Dendritic cell treated with granulocyte-macrophage colony-stimulating factor and Interleukin-4, amounts not matched to agents 40 ng/mL and 50 ng/mL, for 4 days (primary cell): ENCODE results near the gene TMEM219.

ENCODE experiments used
- H3K27ac Mint-ChIP-seq: one replicate; pipeline ENCODE4 v1.8.0; 2022; ENCODE audit warnings: mild to moderate bottlenecking, mixed read lengths
- H3K27me3 Mint-ChIP-seq: one replicate; pipeline ENCODE4 v1.8.0; 2022; ENCODE audit warnings: mild to moderate bottlenecking, mixed read lengths
- H3K36me3 Mint-ChIP-seq: one replicate; pipeline ENCODE4 v1.8.0; 2022; ENCODE audit warnings: low read depth, mixed read lengths
- H3K4me1 Mint-ChIP-seq: one replicate; pipeline ENCODE4 v1.8.0; 2022; ENCODE audit warnings: low read depth, mixed read lengths
- H3K4me3 Mint-ChIP-seq: one replicate; pipeline ENCODE4 v1.8.0; 2022; ENCODE audit warnings: mild to moderate bottlenecking, moderate library complexity, mixed read lengths
- H3K9me3 Mint-ChIP-seq: one replicate; pipeline ENCODE4 v1.8.0; 2022; ENCODE audit warnings: mixed read lengths
- intact Hi-C: fragments of 100-400 bp; cut with micrococcal nuclease; formaldehyde crosslinking; loops from one replicate; pipeline ENCODE4 v1.15.0; 2022

TMEM219 gene

DNA sequence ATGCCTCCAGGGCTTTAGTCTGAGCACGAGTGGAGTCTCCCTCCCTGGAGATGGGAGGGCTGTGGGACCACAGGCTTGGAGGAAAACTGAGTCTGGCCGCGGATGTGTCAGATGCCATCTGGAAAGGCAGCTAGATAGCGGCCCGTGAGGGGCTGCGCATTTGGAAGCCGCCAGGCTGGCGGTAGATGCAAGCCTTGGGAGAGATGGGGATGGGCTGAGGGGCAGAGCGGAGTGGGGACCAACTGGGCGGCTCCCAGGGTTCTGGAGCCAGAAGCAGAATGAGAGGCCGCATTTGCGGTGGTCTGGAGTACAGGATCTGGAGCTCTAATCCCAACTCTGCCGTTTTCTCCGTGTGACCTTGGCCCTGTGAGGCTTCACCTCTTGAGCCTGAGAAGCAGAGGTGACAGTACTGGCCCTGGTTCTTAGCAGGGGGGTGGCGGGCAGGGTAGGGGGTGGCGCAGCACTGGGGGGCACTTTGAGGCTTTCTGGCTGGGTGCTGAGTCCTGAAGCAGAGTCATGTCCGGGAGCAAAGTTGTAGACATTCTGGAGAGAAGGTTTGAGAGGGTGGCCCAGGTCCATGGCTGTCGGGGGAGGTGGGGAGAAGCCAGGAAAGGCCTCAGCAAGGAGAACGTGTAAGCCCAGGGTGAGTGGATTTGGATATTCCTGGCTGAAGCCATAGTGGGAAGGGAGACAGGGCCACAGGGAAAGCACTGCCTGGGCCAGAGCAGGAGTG lies 40.9 kb downstream of the TMEM219 start:
- intact Hi-C loops = loop anchor here (10.0 kb wide), 1 partner anchor 88 kb away; no protein-coding TSS in a partner anchor
- Mint-ChIP-seq H3K27ac (no peak overlapping the region), H3K4me3 (no peak overlapping the region), H3K36me3 (peaks cover 75% of the 10 kb centered on the region), H3K27me3 (peaks cover 3% of the 10 kb centered on the region), H3K4me1 (peaks cover 5% of the 10 kb centered on the region), H3K9me3 (no peaks in the 10 kb centered on the region)

DNA sequence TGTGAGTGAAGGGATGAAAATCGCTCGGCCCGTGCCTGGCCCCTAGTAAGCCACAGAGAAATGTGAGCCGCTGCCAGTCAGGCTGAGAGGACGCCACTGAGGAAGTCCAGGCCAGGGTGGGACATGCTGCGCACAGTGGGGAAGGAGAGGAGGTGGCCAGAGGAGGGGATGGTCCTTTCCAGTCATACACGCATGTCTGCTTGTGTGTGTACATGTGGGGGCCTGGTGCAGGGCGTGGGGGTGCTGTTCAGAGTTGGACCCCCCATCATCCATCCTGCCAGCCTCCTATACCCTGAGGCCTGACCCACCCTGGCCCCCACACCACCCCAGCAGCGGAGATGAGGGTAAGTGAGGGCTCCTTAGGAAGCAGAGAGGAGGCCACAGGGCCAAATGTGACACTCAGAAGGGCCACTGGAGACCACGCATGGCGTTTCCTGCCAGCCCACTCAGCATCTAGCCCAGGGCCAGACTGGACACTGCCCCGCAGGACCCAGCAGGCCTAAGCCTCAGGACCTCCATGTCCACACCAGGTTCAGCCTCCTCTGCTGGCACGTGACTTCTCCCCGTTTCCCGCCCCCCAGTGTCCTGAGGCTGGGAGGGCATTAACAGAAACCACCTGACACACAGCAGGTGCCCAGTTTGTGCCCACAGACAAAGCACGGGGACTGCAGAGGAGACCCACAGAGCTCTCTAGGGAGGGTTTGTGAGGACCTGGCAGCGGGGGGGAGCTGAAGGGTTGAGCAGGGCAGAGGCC lies 42.0 kb downstream of the TMEM219 start:
- peaks cover 5% of the 10 kb centered on the region for H3K4me1 Mint-ChIP-seq
- H3K27me3 Mint-ChIP-seq = peaks cover 13% of the 10 kb centered on the region
- intact Hi-C loops = loop anchor here (10.0 kb wide), 1 partner anchor 89 kb away; no protein-coding TSS in a partner anchor
- H3K27ac Mint-ChIP-seq = no peak overlapping the region
- H3K4me3 Mint-ChIP-seq = no peak overlapping the region
- H3K9me3 Mint-ChIP-seq = no peaks in the 10 kb centered on the region
- H3K36me3 Mint-ChIP-seq = peaks cover 64% of the 10 kb centered on the region

DNA sequence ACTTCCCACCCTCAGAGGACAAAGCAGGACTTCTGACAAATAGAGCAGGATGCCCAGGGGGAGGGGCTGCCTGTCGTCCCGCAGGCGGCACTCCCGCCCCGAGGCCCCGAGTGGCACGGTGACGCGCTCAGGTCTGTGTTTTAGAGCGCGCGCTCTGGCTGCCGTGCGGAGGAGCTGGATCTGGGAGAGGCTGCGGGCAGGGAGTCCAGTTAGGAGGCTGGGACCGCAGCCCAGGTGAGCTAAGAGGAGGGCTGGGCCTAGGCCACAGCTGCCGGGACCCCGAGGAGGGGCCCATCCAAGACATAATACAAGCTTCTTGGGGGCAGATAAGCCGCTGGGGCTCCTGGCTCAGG lies 42.5 kb downstream of the TMEM219 start:
- peaks cover 59% of the 10 kb centered on the region for H3K36me3 Mint-ChIP-seq
- intact Hi-C loops = loop anchor here (10.0 kb wide), 1 partner anchor 90 kb away; no protein-coding TSS in a partner anchor
- peaks cover 18% of the 10 kb centered on the region for H3K27me3 Mint-ChIP-seq
- peaks cover 5% of the 10 kb centered on the region for H3K4me1 Mint-ChIP-seq
- no peak overlapping the region for H3K4me3 Mint-ChIP-seq
- H3K9me3 Mint-ChIP-seq = no peaks in the 10 kb centered on the region
- no peak overlapping the region for H3K27ac Mint-ChIP-seq

DNA sequence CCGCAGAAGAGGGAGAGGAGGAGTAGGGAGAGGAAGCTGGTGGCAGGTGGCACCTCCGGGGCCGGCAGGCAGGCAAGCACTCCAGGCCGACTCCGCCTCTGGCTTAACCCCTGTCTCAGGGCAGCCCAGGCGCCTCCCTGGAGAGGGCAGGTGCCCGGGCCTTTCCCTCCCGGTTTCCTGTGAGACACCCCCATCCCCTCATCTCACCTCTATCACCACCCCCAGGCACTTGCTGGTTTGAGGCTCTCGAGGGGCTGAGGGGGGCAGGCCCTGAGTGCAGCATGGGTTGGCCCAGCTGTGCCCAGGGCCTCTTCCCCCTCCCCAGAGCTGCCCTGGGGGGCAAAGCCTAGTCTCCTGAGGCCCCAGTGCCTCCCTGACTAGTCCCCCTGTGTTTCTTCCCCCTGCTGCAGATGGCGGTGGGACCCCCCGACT lies 42.9 kb downstream of the TMEM219 start:
- Mint-ChIP-seq H3K27ac (no peak overlapping the region), H3K9me3 (no peaks in the 10 kb centered on the region)
- intact Hi-C loops = loop anchor here (10.0 kb wide), 1 partner anchor 90 kb away; no protein-coding TSS in a partner anchor

DNA sequence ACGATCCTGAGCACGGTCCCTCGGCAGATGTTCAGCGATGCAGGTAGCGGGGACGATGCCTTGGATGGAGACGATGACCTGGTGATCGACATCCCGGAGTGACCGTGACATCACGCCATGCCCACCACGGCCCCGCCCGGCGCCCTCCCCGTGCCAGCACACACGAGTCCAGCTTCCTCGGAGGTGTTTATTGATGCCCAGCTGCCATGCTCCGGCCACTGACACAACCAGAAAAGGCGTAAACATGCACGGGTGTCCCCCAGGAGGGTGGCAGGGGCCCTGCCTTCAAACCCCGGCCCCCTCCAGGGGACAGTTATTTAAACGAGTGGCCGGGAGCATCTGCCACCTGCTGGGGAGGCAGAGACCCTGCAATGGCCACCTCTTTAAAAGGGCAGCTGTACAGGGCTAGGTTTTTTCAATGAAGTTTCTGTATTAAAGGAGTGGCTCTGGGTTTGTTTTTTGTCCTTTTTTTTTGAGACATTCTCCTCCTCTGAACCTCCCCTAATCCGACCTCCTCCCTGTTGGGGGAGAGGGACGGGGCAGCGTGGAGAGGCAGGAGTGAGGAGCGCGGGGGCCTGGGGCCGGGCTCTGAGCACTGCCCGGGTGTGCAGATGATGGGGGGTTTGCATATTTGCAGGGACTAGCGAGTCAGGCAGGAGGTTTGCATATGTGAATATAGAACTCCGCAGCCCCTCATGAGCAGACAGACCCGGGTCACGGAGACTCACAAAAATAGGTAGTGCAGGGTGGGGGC lies 43.6 kb downstream of the TMEM219 start:
- Mint-ChIP-seq H3K9me3 (no peaks in the 10 kb centered on the region), H3K27me3 (peaks cover 30% of the 10 kb centered on the region), H3K27ac (no peak overlapping the region)

More for the DNA sequence above, 42.9 kb downstream of the TMEM219 start:
- Mint-ChIP-seq H3K4me3 (no peak overlapping the region), H3K27me3 (peaks cover 23% of the 10 kb centered on the region), H3K4me1 (peaks cover 5% of the 10 kb centered on the region), H3K36me3 (peaks cover 54% of the 10 kb centered on the region)

DNA sequence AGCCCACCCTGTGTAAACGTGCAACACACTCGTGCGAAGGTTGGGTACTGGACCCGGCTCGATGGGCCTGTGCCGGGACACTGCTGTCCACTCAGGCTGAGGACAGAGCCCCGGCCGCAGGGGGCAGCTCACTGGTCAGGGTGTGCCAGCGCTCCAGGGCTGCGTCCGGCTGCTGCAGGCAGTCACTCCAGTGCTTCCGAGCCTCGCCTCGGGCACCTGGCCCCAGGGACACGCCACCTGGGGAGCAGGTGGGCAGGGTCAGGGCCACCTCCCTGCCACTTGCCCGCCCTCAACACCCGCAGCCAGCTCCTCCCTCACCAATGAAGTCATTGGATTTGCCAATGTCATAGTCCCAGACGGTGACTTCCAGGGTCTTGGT lies 44.2 kb downstream of the TMEM219 start:
- Mint-ChIP-seq H3K27me3 (peaks cover 34% of the 10 kb centered on the region), H3K27ac (no peak overlapping the region), H3K9me3 (no peaks in the 10 kb centered on the region), H3K36me3 (peaks cover 42% of the 10 kb centered on the region), H3K4me3 (no peak overlapping the region), H3K4me1 (peaks cover 11% of the 10 kb centered on the region)
- intact Hi-C loops = loop anchor here (10.0 kb wide), 1 partner anchor 91 kb away; no protein-coding TSS in a partner anchor

More for the DNA sequence above, 43.6 kb downstream of the TMEM219 start:
- no peak overlapping the region for H3K4me3 Mint-ChIP-seq
- H3K4me1 Mint-ChIP-seq = peaks cover 9% of the 10 kb centered on the region
- peaks cover 47% of the 10 kb centered on the region for H3K36me3 Mint-ChIP-seq
- intact Hi-C loops = loop anchor here (10.0 kb wide), 1 partner anchor 91 kb away; no protein-coding TSS in a partner anchor

DNA sequence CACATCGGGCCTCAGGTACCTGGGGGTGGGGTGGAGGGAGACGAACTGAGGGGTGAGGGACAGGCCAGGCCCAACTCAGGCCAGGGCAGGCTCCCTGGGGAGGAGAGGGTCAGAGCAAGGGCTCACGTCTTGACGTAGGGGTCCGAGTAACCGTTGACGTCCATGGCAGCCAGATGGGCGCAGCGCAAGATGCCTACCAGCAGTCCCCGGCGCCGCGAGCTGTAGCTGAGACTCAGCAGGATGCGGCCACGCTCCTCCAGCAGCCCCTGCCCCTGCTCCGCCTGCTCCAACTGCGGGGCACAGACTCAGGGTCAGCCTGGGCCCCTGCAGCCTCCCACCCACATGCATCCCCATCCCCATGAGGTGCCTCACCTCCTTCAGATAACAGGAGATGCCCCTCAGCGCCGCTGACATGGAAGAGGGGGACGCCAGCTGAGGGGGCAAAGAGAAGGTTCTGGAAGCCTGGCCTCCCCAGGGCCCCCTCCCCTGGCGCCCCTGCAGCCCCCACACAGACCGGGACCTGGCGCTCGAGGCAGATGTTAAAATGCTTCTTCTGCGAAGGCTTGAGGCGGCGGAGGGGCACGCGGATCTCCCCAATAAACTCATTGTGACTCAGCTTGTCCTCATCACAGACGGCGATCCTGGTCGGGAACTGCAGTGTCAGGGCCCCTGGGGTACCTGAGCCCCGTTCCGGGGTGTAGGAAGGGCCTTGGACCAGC lies 44.9 kb downstream of the TMEM219 start:
- no peak overlapping the region for H3K4me3 Mint-ChIP-seq
- intact Hi-C loops = loop anchor here (10.0 kb wide), 1 partner anchor 92 kb away; no protein-coding TSS in a partner anchor
- peaks cover 16% of the 10 kb centered on the region for H3K4me1 Mint-ChIP-seq
- H3K27ac Mint-ChIP-seq = no peak overlapping the region
- H3K36me3 Mint-ChIP-seq = peaks cover 34% of the 10 kb centered on the region
- H3K27me3 Mint-ChIP-seq = peaks cover 40% of the 10 kb centered on the region
- H3K9me3 Mint-ChIP-seq = no peaks in the 10 kb centered on the region

DNA sequence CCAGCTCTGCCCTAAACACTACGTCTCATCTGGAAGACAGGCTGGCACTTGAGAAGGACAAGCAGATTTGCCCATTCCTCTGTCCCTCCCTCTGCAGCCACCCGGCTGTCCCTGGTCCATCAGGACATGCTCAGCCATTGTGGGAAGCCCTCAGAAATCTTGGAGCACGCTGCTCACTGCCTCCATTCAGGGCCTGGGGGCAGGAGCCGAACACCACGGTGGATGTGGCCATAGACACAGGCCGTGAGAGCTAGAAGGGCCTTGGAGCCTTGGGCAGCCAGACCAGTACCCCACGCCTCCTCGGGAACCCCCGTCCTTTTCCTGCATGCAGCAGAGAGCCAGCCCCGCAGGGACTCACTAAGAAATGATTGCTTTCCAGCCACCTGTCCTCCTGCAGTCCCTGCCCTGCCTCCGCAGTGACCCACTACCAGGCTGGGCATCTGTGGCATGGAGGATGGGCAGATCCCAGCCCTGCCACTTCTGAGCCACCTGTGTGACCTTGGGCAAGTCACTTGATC lies 45.6 kb downstream of the TMEM219 start:
- no peak overlapping the region for H3K4me3 Mint-ChIP-seq
- intact Hi-C loops = loop anchor here (10.0 kb wide), 1 partner anchor 93 kb away; no protein-coding TSS in a partner anchor

DNA sequence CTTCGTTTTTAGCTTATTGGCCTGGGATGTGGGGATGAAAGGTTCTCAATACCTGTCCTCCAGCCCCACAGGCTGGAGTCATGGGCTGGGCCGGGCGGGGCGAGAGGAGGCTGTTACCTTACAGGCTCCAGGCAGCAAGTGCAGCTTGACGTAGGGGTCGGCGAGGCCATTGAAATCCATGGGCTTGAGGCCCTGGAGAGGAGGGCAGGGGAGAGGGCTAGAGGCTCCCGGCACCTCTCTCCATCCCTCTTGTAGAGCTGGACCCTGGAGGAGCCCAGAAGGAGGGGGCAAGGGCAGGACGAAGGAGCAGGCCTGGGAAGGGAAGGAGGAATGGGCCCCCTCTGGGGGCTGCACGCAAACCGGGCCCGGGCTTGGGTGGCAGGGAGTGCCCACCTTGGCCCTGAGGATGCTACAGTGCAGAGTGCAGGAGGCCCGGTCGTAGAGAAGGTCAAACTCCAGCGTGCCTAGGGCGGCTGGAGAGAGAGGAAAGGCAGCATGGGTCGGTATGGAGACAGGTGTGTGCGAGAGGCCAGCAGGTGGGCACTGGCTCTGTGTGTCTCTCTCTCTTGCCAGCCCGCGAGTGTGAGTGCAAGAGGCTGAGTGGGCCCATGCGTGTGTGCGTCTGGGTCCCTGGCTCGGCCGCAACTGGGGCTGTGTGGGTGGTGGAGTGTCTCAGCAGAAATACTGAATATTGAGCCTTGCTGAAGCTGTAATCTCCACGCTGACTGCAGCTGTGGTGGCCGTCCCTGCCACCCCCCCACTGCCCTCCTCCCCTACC lies 47.4 kb downstream of the TMEM219 start:
- H3K9me3 Mint-ChIP-seq = no peaks in the 10 kb centered on the region
- H3K27ac Mint-ChIP-seq = no peak overlapping the region
- peaks cover 58% of the 10 kb centered on the region for H3K27me3 Mint-ChIP-seq
- peaks cover 15% of the 10 kb centered on the region for H3K4me1 Mint-ChIP-seq
- intact Hi-C loops = loop anchor here (10.0 kb wide), 1 partner anchor 94 kb away; no protein-coding TSS in a partner anchor
- H3K36me3 Mint-ChIP-seq = peaks cover 10% of the 10 kb centered on the region
- H3K4me3 Mint-ChIP-seq = no peak overlapping the region

More for the DNA sequence above, 45.6 kb downstream of the TMEM219 start:
- Mint-ChIP-seq H3K4me1 (peaks cover 15% of the 10 kb centered on the region), H3K27me3 (peaks cover 46% of the 10 kb centered on the region), H3K36me3 (peaks cover 28% of the 10 kb centered on the region), H3K27ac (no peak overlapping the region), H3K9me3 (no peaks in the 10 kb centered on the region)

DNA sequence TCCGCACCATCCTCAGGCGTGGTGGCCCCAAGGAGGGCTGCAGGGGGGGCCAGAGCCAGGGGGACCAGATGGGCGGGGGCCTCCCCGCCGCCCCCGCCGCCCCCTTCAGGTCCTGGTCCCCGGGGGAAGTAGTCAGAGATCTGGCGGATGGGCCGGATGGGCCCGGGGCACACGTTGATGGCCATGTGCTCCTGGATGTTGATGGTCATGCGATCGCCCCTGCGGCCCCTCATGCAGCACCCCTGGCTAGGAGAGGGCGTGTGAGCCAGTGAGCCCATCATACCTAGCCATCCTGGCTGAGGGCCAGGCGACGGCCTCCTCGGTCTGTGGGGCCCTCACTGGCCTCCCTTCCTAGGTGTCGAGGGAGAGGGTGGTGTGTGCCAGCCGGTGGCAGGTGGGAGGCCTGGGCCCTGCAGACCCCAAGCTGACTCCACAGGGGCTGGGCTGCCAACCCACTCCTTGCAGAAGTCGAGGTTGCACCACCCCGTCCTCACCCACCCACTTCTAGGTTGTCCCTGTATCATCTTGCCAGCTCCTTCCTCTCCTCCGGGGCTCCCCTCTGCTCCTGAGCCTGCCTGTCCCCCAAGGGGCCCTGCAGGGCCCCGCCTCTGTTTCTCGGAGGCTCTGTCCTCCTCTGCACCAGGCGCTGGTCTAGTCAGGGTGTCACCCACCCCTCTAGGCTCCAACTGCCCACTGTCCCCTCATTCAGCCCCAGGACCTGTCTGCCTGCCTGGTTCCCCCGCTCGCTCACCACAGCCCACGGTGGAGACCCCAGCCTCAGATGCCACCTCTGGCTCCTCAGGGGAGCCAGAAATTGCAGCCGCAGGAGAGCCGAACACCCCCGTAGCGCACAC lies 48.3 kb downstream of the TMEM219 start:
- intact Hi-C loops = loop anchor here (10.0 kb wide), 1 partner anchor 95 kb away; no protein-coding TSS in a partner anchor
- H3K27me3 Mint-ChIP-seq = peaks cover 62% of the 10 kb centered on the region
- H3K9me3 Mint-ChIP-seq = no peaks in the 10 kb centered on the region
- H3K4me1 Mint-ChIP-seq = peaks cover 15% of the 10 kb centered on the region
- peak overlapping the region; percentile 52 for H3K4me3 Mint-ChIP-seq
- H3K27ac Mint-ChIP-seq = no peak overlapping the region
- peaks cover 6% of the 10 kb centered on the region for H3K36me3 Mint-ChIP-seq

DNA sequence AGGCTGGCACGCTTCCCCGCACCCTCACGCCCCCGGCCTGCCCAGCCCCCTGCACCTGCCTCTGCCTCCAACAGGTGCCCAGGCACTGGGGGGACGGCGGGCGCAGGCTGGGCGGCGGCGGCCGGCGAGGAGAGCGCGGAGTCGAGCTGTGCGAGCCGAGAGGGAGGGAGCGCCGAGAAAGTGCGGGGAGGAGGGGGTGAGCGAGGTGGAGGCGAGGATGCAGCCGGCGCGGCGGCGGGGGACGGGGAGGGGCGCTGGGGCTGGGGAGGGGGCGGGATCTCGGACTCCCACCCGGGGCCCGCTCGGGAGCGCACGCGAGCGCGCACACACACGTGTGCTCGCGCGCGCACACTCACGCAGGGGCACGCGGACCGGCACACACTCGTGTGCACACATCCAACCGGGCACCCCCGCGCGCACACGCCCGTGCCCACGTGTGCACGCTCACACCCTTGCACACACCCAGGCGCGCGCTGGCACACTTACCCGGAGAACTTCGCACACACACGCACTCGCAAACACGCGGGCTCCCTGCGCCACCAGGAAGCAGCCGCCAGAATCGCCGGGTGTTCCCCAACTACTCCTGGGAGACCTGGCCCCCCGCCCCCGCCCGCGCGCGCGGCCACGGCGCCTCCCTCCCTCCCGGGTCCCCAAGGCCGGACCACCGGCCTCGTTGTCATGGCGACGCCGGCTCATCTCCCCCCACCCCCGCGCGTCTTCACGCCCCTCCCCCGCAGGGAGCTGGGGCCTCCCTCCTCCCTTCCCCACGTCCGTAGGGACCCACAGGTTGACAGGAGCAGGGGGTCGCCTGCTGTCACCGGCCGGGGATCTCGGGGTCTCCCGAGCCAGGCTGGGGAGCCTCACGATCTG lies 49.2 kb downstream of the TMEM219 start, which contains the start of gene DOC2A:
Gene DOC2A, minus strand, starts transcription at position 184 of the 870 bp plus-strand sequence. CDS start 805 bp downstream, outside the sequence.
- no peaks in the 10 kb centered on the region for H3K9me3 Mint-ChIP-seq
- intact Hi-C loops = no loop called here
- peaks cover 15% of the 10 kb centered on the region for H3K4me1 Mint-ChIP-seq
- peaks cover 65% of the 10 kb centered on the region for H3K27me3 Mint-ChIP-seq
- H3K4me3 Mint-ChIP-seq = peak within 1 kb of the TSS; percentile 63
- H3K36me3 Mint-ChIP-seq = peaks cover 6% of the 10 kb centered on the region
- H3K27ac Mint-ChIP-seq = no peak within 1 kb of the TSS
